ENCODE results near the gene MAD1L1.

DNA sequence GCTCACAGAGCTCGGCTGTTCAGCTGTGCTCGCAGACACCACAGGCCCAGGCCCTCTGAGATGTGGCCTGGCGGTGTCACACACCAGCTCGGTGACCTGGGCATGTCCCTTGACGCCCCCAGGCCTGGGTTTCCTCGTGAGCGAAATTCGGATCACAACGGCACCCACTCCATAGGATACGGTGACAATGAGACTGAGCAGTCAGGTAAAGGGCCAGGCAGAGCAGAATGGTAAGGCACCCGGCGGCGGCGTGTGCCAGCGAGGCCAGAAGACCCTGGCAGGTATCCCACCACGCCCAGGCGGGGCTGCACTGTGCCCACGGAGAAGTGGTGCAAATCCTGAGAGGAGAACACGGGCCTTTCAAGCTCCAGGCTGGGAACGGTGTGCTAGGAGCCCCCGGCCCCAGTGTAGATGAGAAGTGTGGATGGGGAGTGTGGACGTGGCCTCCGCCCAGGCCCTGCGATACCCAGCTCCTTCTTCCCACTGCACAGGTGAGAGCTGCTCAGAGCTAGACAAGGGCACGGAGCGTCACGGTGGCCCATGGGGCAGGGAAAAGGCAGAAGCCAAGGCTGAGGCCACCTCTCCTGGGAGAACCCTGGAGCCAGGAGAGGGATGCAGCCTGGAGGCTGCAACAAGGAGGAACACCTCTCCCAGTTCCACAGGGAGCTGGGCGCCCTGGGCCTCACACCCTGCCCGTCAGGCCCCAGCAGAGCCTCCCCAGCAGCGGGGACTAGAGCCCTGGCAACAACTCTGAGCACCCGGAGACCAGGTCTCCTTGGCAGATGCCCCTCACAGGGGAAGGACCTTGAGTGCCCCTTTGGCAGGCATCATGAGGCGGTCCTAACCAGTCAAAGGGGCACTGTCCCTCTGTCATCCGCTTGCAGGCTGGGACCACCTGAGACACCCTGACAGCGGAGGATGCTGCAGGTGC, 219.1 kb downstream of the MAD1L1 start:
- TF ChIP-seq ARNTL (CRISPR knock-in tag; IDR thresholded peaks at IDR 0.05; ENCODE audit: borderline replicate concordance, low read depth) (no peak), ZC3H10 (CRISPR knock-in tag; IDR thresholded peaks at IDR 0.05) (no peak), BACH2 (CRISPR knock-in tag; IDR thresholded peaks at IDR 0.05; ENCODE audit: borderline replicate concordance) (no peak), POU6F1 (CRISPR knock-in tag; IDR thresholded peaks at IDR 0.05; ENCODE audit: borderline replicate concordance, low read depth) (no peak), ZFP30 (CRISPR knock-in tag; IDR thresholded peaks at IDR 0.05) (no peak), OSR1 (CRISPR knock-in tag; IDR thresholded peaks at IDR 0.05) (no peak), ZNF70 (CRISPR knock-in tag; IDR thresholded peaks at IDR 0.05) (no peak)
- TF ChIP-seq, protein P1, sequence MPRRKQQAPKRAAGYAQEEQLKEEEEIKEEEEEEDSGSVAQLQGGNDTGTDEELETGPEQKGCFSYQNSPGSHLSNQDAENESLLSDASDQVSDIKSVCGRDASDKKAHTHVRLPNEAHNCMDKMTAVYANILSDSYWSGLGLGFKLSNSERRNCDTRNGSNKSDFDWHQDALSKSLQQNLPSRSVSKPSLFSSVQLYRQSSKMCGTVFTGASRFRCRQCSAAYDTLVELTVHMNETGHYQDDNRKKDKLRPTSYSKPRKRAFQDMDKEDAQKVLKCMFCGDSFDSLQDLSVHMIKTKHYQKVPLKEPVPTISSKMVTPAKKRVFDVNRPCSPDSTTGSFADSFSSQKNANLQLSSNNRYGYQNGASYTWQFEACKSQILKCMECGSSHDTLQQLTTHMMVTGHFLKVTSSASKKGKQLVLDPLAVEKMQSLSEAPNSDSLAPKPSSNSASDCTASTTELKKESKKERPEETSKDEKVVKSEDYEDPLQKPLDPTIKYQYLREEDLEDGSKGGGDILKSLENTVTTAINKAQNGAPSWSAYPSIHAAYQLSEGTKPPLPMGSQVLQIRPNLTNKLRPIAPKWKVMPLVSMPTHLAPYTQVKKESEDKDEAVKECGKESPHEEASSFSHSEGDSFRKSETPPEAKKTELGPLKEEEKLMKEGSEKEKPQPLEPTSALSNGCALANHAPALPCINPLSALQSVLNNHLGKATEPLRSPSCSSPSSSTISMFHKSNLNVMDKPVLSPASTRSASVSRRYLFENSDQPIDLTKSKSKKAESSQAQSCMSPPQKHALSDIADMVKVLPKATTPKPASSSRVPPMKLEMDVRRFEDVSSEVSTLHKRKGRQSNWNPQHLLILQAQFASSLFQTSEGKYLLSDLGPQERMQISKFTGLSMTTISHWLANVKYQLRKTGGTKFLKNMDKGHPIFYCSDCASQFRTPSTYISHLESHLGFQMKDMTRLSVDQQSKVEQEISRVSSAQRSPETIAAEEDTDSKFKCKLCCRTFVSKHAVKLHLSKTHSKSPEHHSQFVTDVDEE (CRISPR knock-in tag; IDR thresholded peaks at IDR 0.05) = no peak
- TF ChIP-seq, protein P2, sequence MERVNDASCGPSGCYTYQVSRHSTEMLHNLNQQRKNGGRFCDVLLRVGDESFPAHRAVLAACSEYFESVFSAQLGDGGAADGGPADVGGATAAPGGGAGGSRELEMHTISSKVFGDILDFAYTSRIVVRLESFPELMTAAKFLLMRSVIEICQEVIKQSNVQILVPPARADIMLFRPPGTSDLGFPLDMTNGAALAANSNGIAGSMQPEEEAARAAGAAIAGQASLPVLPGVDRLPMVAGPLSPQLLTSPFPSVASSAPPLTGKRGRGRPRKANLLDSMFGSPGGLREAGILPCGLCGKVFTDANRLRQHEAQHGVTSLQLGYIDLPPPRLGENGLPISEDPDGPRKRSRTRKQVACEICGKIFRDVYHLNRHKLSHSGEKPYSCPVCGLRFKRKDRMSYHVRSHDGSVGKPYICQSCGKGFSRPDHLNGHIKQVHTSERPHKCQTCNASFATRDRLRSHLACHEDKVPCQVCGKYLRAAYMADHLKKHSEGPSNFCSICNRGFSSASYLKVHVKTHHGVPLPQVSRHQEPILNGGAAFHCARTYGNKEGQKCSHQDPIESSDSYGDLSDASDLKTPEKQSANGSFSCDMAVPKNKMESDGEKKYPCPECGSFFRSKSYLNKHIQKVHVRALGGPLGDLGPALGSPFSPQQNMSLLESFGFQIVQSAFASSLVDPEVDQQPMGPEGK (CRISPR knock-in tag; IDR thresholded peaks at IDR 0.05; ENCODE audit: borderline replicate concordance) = no peak
- TF ChIP-seq, protein P3, sequence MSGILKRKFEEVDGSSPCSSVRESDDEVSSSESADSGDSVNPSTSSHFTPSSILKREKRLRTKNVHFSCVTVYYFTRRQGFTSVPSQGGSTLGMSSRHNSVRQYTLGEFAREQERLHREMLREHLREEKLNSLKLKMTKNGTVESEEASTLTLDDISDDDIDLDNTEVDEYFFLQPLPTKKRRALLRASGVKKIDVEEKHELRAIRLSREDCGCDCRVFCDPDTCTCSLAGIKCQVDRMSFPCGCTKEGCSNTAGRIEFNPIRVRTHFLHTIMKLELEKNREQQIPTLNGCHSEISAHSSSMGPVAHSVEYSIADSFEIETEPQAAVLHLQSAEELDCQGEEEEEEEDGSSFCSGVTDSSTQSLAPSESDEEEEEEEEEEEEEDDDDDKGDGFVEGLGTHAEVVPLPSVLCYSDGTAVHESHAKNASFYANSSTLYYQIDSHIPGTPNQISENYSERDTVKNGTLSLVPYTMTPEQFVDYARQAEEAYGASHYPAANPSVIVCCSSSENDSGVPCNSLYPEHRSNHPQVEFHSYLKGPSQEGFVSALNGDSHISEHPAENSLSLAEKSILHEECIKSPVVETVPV (CRISPR knock-in tag; IDR thresholded peaks at IDR 0.05) = no peak

All from SK-N-SH treated with all-trans-retinoic acid at 6 μM for 48 hours (cell line).